NCI-H748 (cell line): ENCODE measurements around the gene TM7SF3.

ENCODE experiments used
- DNase-seq: peaks from one replicate; lab custom pipeline; 2025; ENCODE audit not compliant: unreplicated experiment; lab: John Stamatoyannopoulos, UW

The TM7SF3 gene

GRCh38 chr12:26935636-26936378 lies 78.4 kb downstream of the TM7SF3 start:
- no peak for DNase-seq

GRCh38 chr12:26929590-26929989 lies 84.6 kb downstream of the TM7SF3 start:
- DNase-seq, result no peak

- DNase-seq, result no peak
These were observed 85.5 kb downstream of the TM7SF3 start for GRCh38 chr12:26928661-26929060.
